ENCODE data around the gene TAF6.
A peak's percentile ranks its signal among the peaks of the same experiment; 100 is the strongest.

Gene TAF6

GRCh38 chr7:100098913-100099312, 20.2 kb downstream of the TAF6 start:
- FAIRE-seq (no peak), DNase-seq (ENCODE audit: insufficient read length, low spot score) (no peak)

- DNase-seq (ENCODE audit: insufficient read length, low spot score) (no peak), FAIRE-seq (no peak)
Observed at GRCh38 chr7:100095704-100096103, 23.5 kb downstream of the TAF6 start.

- DNase-seq (ENCODE audit: insufficient read length, low spot score) (no peak), FAIRE-seq (no peak)
Observed at GRCh38 chr7:100095289-100095688, 23.9 kb downstream of the TAF6 start.

GRCh38 chr7:100093925-100094486, 25.2 kb downstream of the TAF6 start:
- no peak for FAIRE-seq
- no peak for DNase-seq (ENCODE audit: insufficient read length, low spot score)

GRCh38 chr7:100093498-100093897, 25.7 kb downstream of the TAF6 start:
- no peak for DNase-seq (ENCODE audit: insufficient read length, low spot score)
- no peak for FAIRE-seq

- no peak for FAIRE-seq
- no peak for DNase-seq (ENCODE audit: insufficient read length, low spot score)
Observed at GRCh38 chr7:100093054-100093453, 26.1 kb downstream of the TAF6 start.

GRCh38 chr7:100091411-100092181, 27.6 kb downstream of the TAF6 start:
- FAIRE-seq = no peak

GRCh38 chr7:100090527-100091410, 28.4 kb downstream of the TAF6 start:
- no peak for FAIRE-seq
- no peak for DNase-seq (ENCODE audit: insufficient read length, low spot score)

More at GRCh38 chr7:100091411-100092181, 27.6 kb downstream of the TAF6 start:
- no peak for DNase-seq (ENCODE audit: insufficient read length, low spot score)

- DNase-seq (ENCODE audit: insufficient read length, low spot score) (no peak), FAIRE-seq (no peak)
Observed at GRCh38 chr7:100089458-100090196, 29.5 kb downstream of the TAF6 start.

GRCh38 chr7:100088621-100089457, 30.3 kb downstream of the TAF6 start, which contains the start of gene COPS6:
TSS of gene COPS6 (plus strand) at chr7:100088969. CDS start at chr7:100088991, 22 bp downstream.
- FAIRE-seq (peak; percentile 84), DNase-seq (ENCODE audit: insufficient read length, low spot score) (peak; percentile 72)

- no peak for FAIRE-seq
Observed at GRCh38 chr7:100088095-100088620, 31.0 kb downstream of the TAF6 start.

GRCh38 chr7:100087055-100087750, 32.0 kb downstream of the TAF6 start:
- FAIRE-seq = no peak
- DNase-seq (ENCODE audit: insufficient read length, low spot score) = no peak

More at GRCh38 chr7:100088095-100088620, 31.0 kb downstream of the TAF6 start:
- DNase-seq (ENCODE audit: insufficient read length, low spot score) = no peak

GRCh38 chr7:100085515-100085914, 33.6 kb downstream of the TAF6 start:
- DNase-seq (ENCODE audit: insufficient read length, low spot score) (no peak), FAIRE-seq (no peak)

GRCh38 chr7:100082978-100083377, 36.2 kb downstream of the TAF6 start:
- FAIRE-seq = no peak
- no peak for DNase-seq (ENCODE audit: insufficient read length, low spot score)

- peak; percentile 87 for DNase-seq (ENCODE audit: insufficient read length, low spot score)
Observed at GRCh38 chr7:100081535-100082102, 37.5 kb downstream of the TAF6 start, which contains the start of gene ZNF3. TSS of gene ZNF3 (minus strand) at chr7:100081723. CDS start at chr7:100077357, 4,366 bp downstream.

GRCh38 chr7:100080907-100081534, 38.1 kb downstream of the TAF6 start:
- FAIRE-seq = no peak
- no peak for DNase-seq (ENCODE audit: insufficient read length, low spot score)

More at GRCh38 chr7:100081535-100082102, 37.5 kb downstream of the TAF6 start, which contains the start of gene ZNF3:
- FAIRE-seq = peak; percentile 98

- FAIRE-seq (no peak), DNase-seq (ENCODE audit: insufficient read length, low spot score) (no peak)
Observed at GRCh38 chr7:100079024-100079560, 40.1 kb downstream of the TAF6 start.

All from GM19239 (cell line).